Inferior parietal cortex (tissue), 1 donor: Measurements from ENCODE around the gene INSYN1.

Experiments used
- DNase-seq: peaks from one replicate; pipeline ENCODE4 v3.0.0-alpha.2; 2016; ENCODE audit errors: extremely low spot score

INSYN1 gene

GRCh38 chr15:73777741-73778140, 24.6 kb upstream of the INSYN1 start:
- no peak for DNase-seq

GRCh38 chr15:73773428-73773827, 20.3 kb upstream of the INSYN1 start:
- no peak for DNase-seq

- no peak for DNase-seq
Observed at GRCh38 chr15:73771385-73772045, 18.4 kb upstream of the INSYN1 start.

- no peak for DNase-seq
Observed at GRCh38 chr15:73770050-73770449, 16.9 kb upstream of the INSYN1 start.

GRCh38 chr15:73767806-73768501, 14.8 kb upstream of the INSYN1 start:
- DNase-seq: no peak

- no peak for DNase-seq
Observed at GRCh38 chr15:73766598-73766997, 13.4 kb upstream of the INSYN1 start.

GRCh38 chr15:73765778-73766177, 12.6 kb upstream of the INSYN1 start:
- DNase-seq: no peak

- DNase-seq: no peak
Observed at GRCh38 chr15:73763931-73764330, 10.8 kb upstream of the INSYN1 start.

GRCh38 chr15:73760330-73761329, 7.5 kb upstream of the INSYN1 start:
- no peak for DNase-seq

GRCh38 chr15:73758461-73758860, 5.3 kb upstream of the INSYN1 start:
- no peak for DNase-seq

GRCh38 chr15:73757571-73757970, 4.4 kb upstream of the INSYN1 start:
- DNase-seq: no peak

- DNase-seq: no peak
Observed at GRCh38 chr15:73756947-73757513, 3.9 kb upstream of the INSYN1 start.

- no peak for DNase-seq
Observed at GRCh38 chr15:73756390-73756789, 3.2 kb upstream of the INSYN1 start.

GRCh38 chr15:73755946-73756345, 2.8 kb upstream of the INSYN1 start:
- DNase-seq: no peak

GRCh38 chr15:73755481-73755880, 2.3 kb upstream of the INSYN1 start:
- no peak for DNase-seq

- no peak for DNase-seq
Observed at GRCh38 chr15:73754461-73754860, 1.3 kb upstream of the INSYN1 start.

GRCh38 chr15:73752806-73753193, 351 bp downstream of the INSYN1 start:
- DNase-seq: no peak

- no peak for DNase-seq
Observed at GRCh38 chr15:73751899-73752805, 999 bp downstream of the INSYN1 start.

GRCh38 chr15:73751511-73751898, 1.6 kb downstream of the INSYN1 start:
- DNase-seq: no peak

GRCh38 chr15:73750951-73751350, 2.2 kb downstream of the INSYN1 start:
- DNase-seq: no peak

- DNase-seq: no peak
Observed at GRCh38 chr15:73750438-73750837, 2.7 kb downstream of the INSYN1 start.
